GM12873 (cell line): ENCODE results near the gene TNRC18.

Experiments
- CTCF ChIP-seq: IDR thresholded peaks from 2 replicates; pipeline ENCODE4 v1.5.1; 2012; ENCODE audit warnings: low read depth, mild to moderate bottlenecking, moderate library complexity, low read length, control low read depth; ENCODE audit not compliant: insufficient read depth; ENCODE audit errors: missing control alignments

The TNRC18 gene

GRCh38 chr7:5423976-5424748 is 528 bp upstream of the TNRC18 start:
- no peak for TF ChIP-seq CTCF

GRCh38 chr7:5422396-5423305 is 983 bp downstream of the TNRC18 start:
- TF ChIP-seq CTCF = no peak

- no peak for TF ChIP-seq CTCF
Observed at GRCh38 chr7:5421714-5422395, 1.8 kb downstream of the TNRC18 start.

DNA sequence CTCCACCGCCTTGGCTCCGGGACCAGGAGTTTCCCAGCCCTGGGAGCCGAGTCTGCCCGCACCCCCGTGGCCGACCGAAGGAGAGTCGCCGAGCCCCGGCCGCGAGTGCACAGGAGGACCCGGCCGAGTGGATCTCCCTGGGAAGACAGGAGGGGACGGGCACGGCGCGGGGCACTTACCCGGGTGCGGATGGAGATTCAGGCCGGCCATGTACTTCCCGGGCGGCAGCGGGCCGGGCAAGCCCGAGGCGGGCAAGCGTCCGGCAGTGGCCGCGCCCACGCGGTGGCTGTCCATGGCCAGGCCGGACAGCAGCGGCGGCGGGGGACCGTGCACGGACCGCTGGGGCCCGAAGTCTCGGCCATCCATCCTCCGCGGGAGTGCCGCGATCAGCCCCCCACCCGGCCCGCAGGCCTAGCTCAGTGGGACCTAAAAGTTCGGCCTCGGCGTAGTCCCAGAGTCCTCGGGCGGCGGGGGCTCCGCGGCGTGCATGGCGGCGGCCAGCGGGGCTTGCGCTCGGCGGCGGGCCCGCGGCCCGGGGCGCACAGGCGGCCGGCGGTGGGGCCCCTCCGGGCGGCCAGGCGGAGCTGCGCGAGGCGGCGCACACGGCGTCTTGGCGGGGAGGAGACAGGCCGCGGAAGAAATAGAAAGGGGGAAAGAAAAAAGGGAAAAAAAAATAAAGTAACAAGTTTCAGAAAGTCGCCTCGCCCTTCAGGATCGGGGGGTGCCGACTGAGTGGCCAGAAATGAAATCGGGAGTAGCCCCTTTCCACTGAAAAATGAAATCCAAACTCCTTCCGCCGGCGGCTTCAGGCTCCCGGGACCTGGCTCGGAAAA is 2.5 kb downstream of the TNRC18 start:
- no peak for TF ChIP-seq CTCF

GRCh38 chr7:5420067-5420880 is 3.4 kb downstream of the TNRC18 start:
- TF ChIP-seq CTCF = no peak

DNA sequence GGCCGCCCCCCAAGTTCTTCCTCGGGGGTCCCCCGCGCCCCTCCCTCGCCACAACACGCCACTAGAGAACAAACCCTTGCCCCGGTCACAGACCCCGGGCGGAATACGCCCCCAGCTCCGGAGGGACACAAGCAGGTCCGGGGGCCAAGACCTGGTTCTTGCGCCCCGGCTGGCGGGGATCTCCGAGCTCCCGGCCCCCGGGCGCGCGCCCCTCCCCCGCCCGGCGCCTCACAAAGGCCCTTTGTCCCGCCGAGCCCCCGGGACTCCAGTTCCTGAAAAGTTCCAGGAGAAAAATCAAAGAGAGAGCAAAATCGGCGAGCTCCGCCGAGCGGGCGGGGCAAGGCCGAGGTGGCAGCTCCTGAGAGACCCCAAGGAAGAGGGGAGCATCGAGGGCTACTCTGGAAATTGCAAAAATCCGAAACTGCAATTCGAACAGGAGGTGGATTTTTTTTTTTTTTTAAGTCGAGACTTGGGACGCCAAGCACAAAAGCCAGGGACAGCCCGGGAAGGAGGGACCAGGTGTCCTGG is 4.0 kb downstream of the TNRC18 start:
- TF ChIP-seq CTCF = no peak
